ENCODE measurements around the gene AHRR. TPM values are rescaled to one million over a fixed set of nuclear protein-coding genes. Genes with fewer than 3 reads are reported as not detected.

Gene AHRR
- total RNA-seq, 1 experiment from 2014 or later: 1.3 TPM

GRCh38 chr5:310941-311434 lies 10.5 kb upstream of the AHRR start:
- Mint-ChIP-seq H3K36me3 (ENCODE audit: insufficient read depth, unreplicated experiment) (peaks cover 41% of the 10 kb centered on the region), H3K9me3 (ENCODE audit: low read depth, unreplicated experiment) (no peaks in the 10 kb centered on the region), H3K27ac (ENCODE audit: unreplicated experiment) (peak overlapping the region; percentile 27), H3K4me1 (ENCODE audit: low read depth, unreplicated experiment) (peaks cover 15% of the 10 kb centered on the region), H3K4me3 (ENCODE audit: low read depth, unreplicated experiment) (peak overlapping the region; percentile 7), H3K27me3 (ENCODE audit: unreplicated experiment) (no peaks in the 10 kb centered on the region)
- DNase-seq: peak; percentile 57
- intact Hi-C loops (cut with micrococcal nuclease; ENCODE audit: unreplicated experiment): no loop called here
- CTCF ChIA-PET: no interaction called here
- no peak for TF ChIP-seq CTCF (IDR thresholded peaks at IDR 0.05; ENCODE audit: unreplicated experiment)
- no TSS peak for BruUV-seq (replicated peaks)

DNA sequence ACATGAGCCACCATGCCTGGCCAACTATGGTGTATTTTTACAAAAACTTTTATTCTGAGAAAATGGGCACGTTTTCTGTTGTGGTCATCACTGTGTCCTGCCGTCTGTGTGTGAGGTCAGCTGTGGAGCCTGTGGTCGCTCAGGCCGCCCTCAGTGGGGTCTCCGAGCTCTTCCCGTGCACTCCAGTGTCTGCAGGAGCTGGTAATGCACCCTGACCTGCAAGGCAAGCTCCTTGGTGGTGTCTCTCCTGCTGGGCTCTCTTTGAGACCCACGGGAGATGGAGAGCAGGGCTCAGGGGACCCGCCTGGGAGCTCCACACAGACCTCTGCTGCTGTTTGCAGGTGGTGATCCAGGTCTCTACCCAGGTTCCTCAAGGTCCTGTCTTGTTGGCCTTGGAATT lies 9.6 kb upstream of the AHRR start:
- BruUV-seq (replicated peaks): no TSS peak
- no peak for TF ChIP-seq CTCF (IDR thresholded peaks at IDR 0.05; ENCODE audit: unreplicated experiment)
- no peak overlapping the region for H3K27ac Mint-ChIP-seq (ENCODE audit: unreplicated experiment)
- intact Hi-C loops (cut with micrococcal nuclease; ENCODE audit: unreplicated experiment): no loop called here
- H3K4me1 Mint-ChIP-seq (ENCODE audit: low read depth, unreplicated experiment): peaks cover 15% of the 10 kb centered on the region
- H3K4me3 Mint-ChIP-seq (ENCODE audit: low read depth, unreplicated experiment): no peak overlapping the region
- H3K9me3 Mint-ChIP-seq (ENCODE audit: low read depth, unreplicated experiment): no peaks in the 10 kb centered on the region
- peaks cover 43% of the 10 kb centered on the region for H3K36me3 Mint-ChIP-seq (ENCODE audit: insufficient read depth, unreplicated experiment)
- no peaks in the 10 kb centered on the region for H3K27me3 Mint-ChIP-seq (ENCODE audit: unreplicated experiment)
- DNase-seq: no peak
- CTCF ChIA-PET: no interaction called here

DNA sequence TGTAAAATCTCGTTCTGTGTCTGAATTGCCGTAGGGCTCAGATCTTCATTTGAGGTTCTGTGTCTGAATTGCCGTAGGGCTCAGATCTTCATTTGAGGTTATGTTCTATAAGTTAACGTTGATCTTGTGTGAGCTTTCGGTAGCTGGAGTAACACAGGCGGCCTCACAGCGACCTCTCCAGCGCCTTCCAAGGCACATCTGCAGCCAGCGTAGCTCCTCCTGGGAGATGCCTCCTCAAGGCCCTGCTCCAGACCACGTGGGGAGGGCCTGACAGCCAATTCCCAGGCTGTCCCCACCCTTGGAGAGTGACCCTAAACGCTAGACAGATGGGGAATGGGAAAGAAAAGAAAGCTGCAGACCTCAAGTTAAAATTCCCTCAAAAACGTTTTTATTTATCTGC lies 8.7 kb upstream of the AHRR start:
- DNase-seq: no peak
- H3K4me1 Mint-ChIP-seq (ENCODE audit: low read depth, unreplicated experiment): peaks cover 15% of the 10 kb centered on the region
- H3K27ac Mint-ChIP-seq (ENCODE audit: unreplicated experiment): no peak overlapping the region
- intact Hi-C loops (cut with micrococcal nuclease; ENCODE audit: unreplicated experiment): no loop called here
- no peaks in the 10 kb centered on the region for H3K27me3 Mint-ChIP-seq (ENCODE audit: unreplicated experiment)
- CTCF ChIA-PET: interaction anchor here (0.6 kb wide), 1 partner anchor 20 kb away, joined by 4 read pairs; no protein-coding TSS in a partner anchor
- H3K4me3 Mint-ChIP-seq (ENCODE audit: low read depth, unreplicated experiment): no peak overlapping the region
- no TSS peak for BruUV-seq (replicated peaks)
- TF ChIP-seq CTCF (IDR thresholded peaks at IDR 0.05; ENCODE audit: unreplicated experiment): no peak
- no peaks in the 10 kb centered on the region for H3K9me3 Mint-ChIP-seq (ENCODE audit: low read depth, unreplicated experiment)
- peaks cover 39% of the 10 kb centered on the region for H3K36me3 Mint-ChIP-seq (ENCODE audit: insufficient read depth, unreplicated experiment)

GRCh38 chr5:313265-313664 lies 8.2 kb upstream of the AHRR start:
- H3K27ac Mint-ChIP-seq (ENCODE audit: unreplicated experiment): no peak overlapping the region
- intact Hi-C loops (cut with micrococcal nuclease; ENCODE audit: unreplicated experiment): no loop called here
- no peaks in the 10 kb centered on the region for H3K9me3 Mint-ChIP-seq (ENCODE audit: low read depth, unreplicated experiment)
- H3K27me3 Mint-ChIP-seq (ENCODE audit: unreplicated experiment): no peaks in the 10 kb centered on the region
- CTCF ChIA-PET: no interaction called here
- H3K4me3 Mint-ChIP-seq (ENCODE audit: low read depth, unreplicated experiment): no peak overlapping the region
- DNase-seq: no peak
- TF ChIP-seq CTCF (IDR thresholded peaks at IDR 0.05; ENCODE audit: unreplicated experiment): no peak
- BruUV-seq (replicated peaks): no TSS peak
- H3K4me1 Mint-ChIP-seq (ENCODE audit: low read depth, unreplicated experiment): peaks cover 15% of the 10 kb centered on the region
- peaks cover 39% of the 10 kb centered on the region for H3K36me3 Mint-ChIP-seq (ENCODE audit: insufficient read depth, unreplicated experiment)

Measured in Calu3 (cell line).